GM23338 (cell line): Measurements from ENCODE around the gene OR4F15. TPM values are rescaled to one million over a fixed set of nuclear protein-coding genes. Genes with fewer than 3 reads are reported as not detected.
A peak's percentile ranks its signal among the peaks of the same experiment; 100 is the strongest.
"Not testable (repeated sequence)": the region's sequence is repeated elsewhere in the genome, so short reads cannot be mapped to it uniquely, and the experiment has no call there.

Experiments used
- ATAC-seq: fragments of 200-7000 bp; cut with Tn5 transposase; 3 replicates; pipeline ENCODE4 v1.9.1; 2020
- DNase-seq: peaks from one replicate; pipeline ENCODE4 v3.0.0-alpha.2; 2015; ENCODE audit warnings: low spot score
- H2AFZ ChIP-seq: fragments of 200-600 bp; sonication (generic); 2 replicates; pipeline ENCODE4 v1.8.0; 2016; ENCODE audit warnings: antibody characterized with exemption, mild to moderate bottlenecking, moderate library complexity
- H3F3A ChIP-seq: fragments of 200-600 bp; sonication (generic); replicated peaks from 2 replicates; pipeline ENCODE4 v1.8.0; 2017; ENCODE audit warnings: antibody characterized with exemption, mixed run types, low read depth
- H3K27ac ChIP-seq: fragments of 200-600 bp; sonication (generic); 2 replicates; pipeline ENCODE4 v1.6.1; 2016; ENCODE audit warnings: low read depth
- H3K27me3 ChIP-seq: fragments of 200-600 bp; sonication (generic); 2 replicates; pipeline ENCODE4 v1.8.0; 2016; ENCODE audit warnings: mild to moderate bottlenecking, mixed run types, moderate library complexity; ENCODE audit not compliant: insufficient read depth
- H3K36me3 ChIP-seq: fragments of 200-600 bp; sonication (generic); 2 replicates; pipeline ENCODE4 v1.8.0; 2016; ENCODE audit warnings: mild to moderate bottlenecking; ENCODE audit not compliant: insufficient read depth
- H3K4me1 ChIP-seq: fragments of 200-600 bp; sonication (generic); 2 replicates; pipeline ENCODE4 v1.8.0; 2016; ENCODE audit warnings: mild to moderate bottlenecking, moderate library complexity; ENCODE audit not compliant: insufficient read depth
- H3K4me2 ChIP-seq: fragments of 200-600 bp; sonication (generic); 2 replicates; pipeline ENCODE4 v1.7.1; 2017; ENCODE audit warnings: mixed run types
- H3K4me3 ChIP-seq: fragments of 200-600 bp; sonication (generic); 2 replicates; pipeline ENCODE4 v1.6.1; 2016; ENCODE audit warnings: mixed run types
- H3K79me2 ChIP-seq: fragments of 200-600 bp; sonication (generic); replicated peaks from 2 replicates; pipeline ENCODE4 v1.8.0; 2017; ENCODE audit warnings: mild to moderate bottlenecking; ENCODE audit not compliant: insufficient read depth
- H3K9me2 ChIP-seq: fragments of 200-600 bp; sonication (generic); 2 replicates; pipeline ENCODE4 v1.8.0; 2017; ENCODE audit not compliant: insufficient read depth
- H4K20me1 ChIP-seq: fragments of 200-600 bp; sonication (generic); replicated peaks from 2 replicates; pipeline ENCODE4 v1.8.0; 2017; ENCODE audit warnings: mild to moderate bottlenecking; ENCODE audit not compliant: insufficient read depth
- H3K27ac Mint-ChIP-seq: 2 replicates; pipeline ENCODE4 v1.8.0; 2020; ENCODE audit warnings: inconsistent platforms, mild to moderate bottlenecking, moderate library complexity, mixed read lengths
- H3K27me3 Mint-ChIP-seq: 3 replicates; pipeline ENCODE4 v1.8.0; 2022; ENCODE audit warnings: low read depth, mild to moderate bottlenecking, moderate library complexity, mixed read lengths, inconsistent platforms; ENCODE audit not compliant: insufficient read depth, poor library complexity
- H3K36me3 Mint-ChIP-seq: 3 replicates; pipeline ENCODE4 v1.8.0; 2021; ENCODE audit warnings: low read depth, mild to moderate bottlenecking, inconsistent platforms, moderate library complexity, mixed read lengths
- H3K4me1 Mint-ChIP-seq: 3 replicates; pipeline ENCODE4 v1.8.0; 2020; ENCODE audit warnings: mild to moderate bottlenecking, inconsistent platforms, mixed read lengths
- H3K4me3 Mint-ChIP-seq: 3 replicates; pipeline ENCODE4 v1.8.0; 2021; ENCODE audit warnings: moderate library complexity, mild to moderate bottlenecking, inconsistent platforms, mixed read lengths
- H3K9me3 Mint-ChIP-seq: 3 replicates; pipeline ENCODE4 v1.8.0; 2020; ENCODE audit warnings: moderate library complexity, mild to moderate bottlenecking, inconsistent platforms, mixed read lengths
- EZH2phosphoT487 ChIP-seq: fragments of 200-600 bp; sonication (generic); IDR thresholded peaks from one replicate; pipeline ENCODE4 v1.8.1; 2018; ENCODE audit warnings: antibody characterized with exemption; ENCODE audit not compliant: unreplicated experiment
- STAT1 ChIP-seq: IDR thresholded peaks from one replicate; pipeline ENCODE4 v1.6.1; 2016; ENCODE audit warnings: antibody characterized with exemption; ENCODE audit not compliant: unreplicated experiment
- ZNF331 ChIP-seq: fragments of 250-450 bp; sonication (Bioruptor Pico); IDR thresholded peaks from 2 replicates; pipeline ENCODE4 v1.5.0; 2020; ENCODE audit warnings: low read depth, mild to moderate bottlenecking, moderate library complexity
- polyA plus RNA-seq: library from polyadenylated mRNA; unstranded; fragments of >200 nt; fragmentation: Nextera tagmentation; extraction: Ambion mirVana; gene quantifications from 2 replicates; pipeline ENCODE4 v1.2.1, GENCODE V29; 2016
- total RNA-seq: library from RNA; depleted of rRNA; stranded (reverse); fragments of >200 nt; shearing (Covaris generic); gene quantifications from 2 replicates; pipeline ENCODE4 v1.2.3, GENCODE V29; 2014
- TF ChIP-seq, protein P1 (sequence below), 2 experiments: fragments of 200-600 bp in 1 of 2; sonication (generic) in 1 of 2; conservative IDR thresholded peaks; 2 replicates each; pipeline versions ENCODE4 v1.5.1 to v1.6.1; 2016 to 2017; ENCODE audit warnings: antibody characterized with exemption in 2 of 2, low read depth in 2 of 2, mild to moderate bottlenecking in 2 of 2, moderate library complexity in 1 of 2

OR4F15 gene
- total and polyA plus RNA-seq, 2 experiments from 2014 or later = not detected

DNA sequence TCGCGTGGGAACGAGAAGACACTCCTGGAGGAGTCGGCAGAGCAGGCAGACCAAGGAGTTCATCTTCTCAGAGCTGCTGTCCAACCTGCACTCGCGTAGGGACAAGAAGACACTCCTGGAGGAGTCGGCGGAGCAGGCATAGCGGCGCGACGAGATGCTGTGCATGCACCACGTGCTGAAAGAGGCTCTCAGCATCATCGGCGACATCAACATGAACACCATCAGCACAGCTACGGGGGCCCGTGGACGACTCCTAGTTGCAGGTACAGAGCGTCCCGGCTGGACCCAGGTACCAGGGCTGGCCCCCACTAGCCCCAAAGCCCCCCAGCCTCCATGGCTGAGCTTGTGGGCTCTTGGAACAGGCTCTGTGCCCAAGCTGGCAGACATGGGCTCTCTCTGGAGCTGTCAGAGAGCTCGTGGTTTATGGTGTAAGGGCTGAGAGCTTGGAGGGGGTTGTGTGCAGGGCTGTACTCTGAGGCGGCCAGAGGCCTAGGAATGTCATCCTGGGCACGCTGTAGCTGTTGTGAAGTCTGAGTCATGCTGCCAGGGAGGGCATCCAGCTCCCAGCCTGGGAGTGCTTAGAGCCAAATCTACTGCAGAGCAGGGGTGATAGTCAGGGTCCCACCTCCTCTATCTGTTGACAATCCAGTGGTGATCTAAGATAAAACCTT lies 47.2 kb upstream of the OR4F15 start:
- not testable (repeated sequence) for H3K4me2 ChIP-seq, H3K4me3 ChIP-seq, H3K27ac Mint-ChIP-seq, H2AFZ ChIP-seq, H3K9me2 ChIP-seq, H3K27me3 ChIP-seq, H3K4me1 Mint-ChIP-seq, H3K79me2 ChIP-seq, H4K20me1 ChIP-seq, H3K4me1 ChIP-seq, H3K27me3 Mint-ChIP-seq, H3K27ac ChIP-seq, H3K4me3 Mint-ChIP-seq, H3K36me3 ChIP-seq, H3K36me3 Mint-ChIP-seq, H3K9me3 Mint-ChIP-seq, DNase-seq, H3F3A ChIP-seq, ATAC-seq

DNA sequence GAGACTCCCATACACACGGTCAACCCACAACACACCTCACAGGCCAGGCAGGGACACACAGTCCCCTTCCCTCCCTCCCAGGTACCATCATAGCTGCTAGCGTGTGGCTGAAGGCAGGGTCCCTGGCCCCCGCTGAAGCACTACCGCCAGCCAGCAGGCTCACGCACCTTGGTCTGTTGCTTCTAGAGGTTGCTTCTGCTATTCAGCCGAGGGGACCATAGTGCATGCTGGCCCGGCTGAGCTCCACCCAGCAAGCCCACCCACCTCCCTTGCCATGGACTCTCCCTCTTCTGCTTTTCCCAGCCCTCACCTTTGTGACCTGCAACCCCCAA lies 46.7 kb upstream of the OR4F15 start:
- not testable (repeated sequence) for H3K9me3 Mint-ChIP-seq, H3K4me3 Mint-ChIP-seq, H3K9me2 ChIP-seq, H4K20me1 ChIP-seq, H2AFZ ChIP-seq, H3K36me3 ChIP-seq, H3K4me3 ChIP-seq, H3K36me3 Mint-ChIP-seq, H3K27me3 ChIP-seq, H3F3A ChIP-seq, H3K4me1 Mint-ChIP-seq, H3K27me3 Mint-ChIP-seq, DNase-seq, ATAC-seq, H3K79me2 ChIP-seq, H3K4me1 ChIP-seq, H3K27ac ChIP-seq, H3K4me2 ChIP-seq, H3K27ac Mint-ChIP-seq

DNA sequence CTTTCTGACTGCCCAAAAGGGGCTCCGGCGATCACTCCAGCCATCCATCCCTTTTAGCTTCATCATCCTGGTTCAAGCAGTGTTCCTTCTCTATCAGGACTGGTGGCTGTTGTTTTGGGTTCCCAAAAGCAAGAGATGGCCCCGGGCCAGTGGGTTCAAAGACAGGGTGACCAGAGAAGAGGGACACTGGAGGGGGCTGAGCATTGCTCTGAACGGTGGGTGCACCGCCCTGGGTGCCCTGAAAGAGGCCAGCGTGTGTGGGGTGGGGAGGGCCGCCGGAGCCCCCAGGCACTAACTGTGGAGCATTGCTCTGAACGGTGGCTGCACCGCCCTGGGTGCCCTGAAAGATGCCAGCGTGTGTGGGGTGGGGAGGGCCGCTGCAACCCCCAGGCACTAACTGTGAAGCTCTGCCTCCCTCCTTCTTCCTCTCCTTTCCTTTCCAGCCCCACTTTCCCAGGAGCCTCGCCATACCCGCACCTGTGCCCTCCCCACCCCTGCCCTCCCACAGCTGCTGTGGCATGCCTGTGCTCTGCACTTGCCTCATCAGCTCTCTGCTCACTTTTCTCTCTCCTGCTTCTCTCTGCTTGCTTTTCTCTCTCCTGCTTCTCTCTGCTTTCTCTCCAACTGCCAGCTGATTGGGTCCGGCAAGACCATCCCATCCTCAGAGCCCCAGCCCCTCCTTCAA lies 46.1 kb upstream of the OR4F15 start:
- no peaks in the 10 kb centered on the region for H3F3A ChIP-seq
- Mint-ChIP-seq H3K27ac (no peak overlapping the region), H3K27me3 (no peaks in the 10 kb centered on the region), H3K4me1 (peaks cover 3% of the 10 kb centered on the region; the same call in 1 of the 3 replicates), H3K36me3 (no peaks in the 10 kb centered on the region; the same call in 2 of the 3 replicates), H3K9me3 (peaks cover 3% of the 10 kb centered on the region; the same call in 2 of the 3 replicates), H3K4me3 (no peak overlapping the region; the same call in 2 of the 3 replicates)
- H2AFZ ChIP-seq = no peak overlapping the region
- H3K4me2 ChIP-seq = no peak overlapping the region
- no peaks in the 10 kb centered on the region for H3K4me1 ChIP-seq
- TF ChIP-seq STAT1 (no peak), EZH2phosphoT487 (no peak), ZNF331 (CRISPR knock-in tag) (peak; percentile 90)
- no peaks in the 10 kb centered on the region for H4K20me1 ChIP-seq
- DNase-seq (no peak), ATAC-seq (no peak)
- no peak overlapping the region for H3K4me3 ChIP-seq
- H3K79me2 ChIP-seq = no peaks in the 10 kb centered on the region
- H3K27me3 ChIP-seq = no peaks in the 10 kb centered on the region
- no peak overlapping the region for H3K27ac ChIP-seq
- no peaks in the 10 kb centered on the region for H3K9me2 ChIP-seq
- no peaks in the 10 kb centered on the region for H3K36me3 ChIP-seq

DNA sequence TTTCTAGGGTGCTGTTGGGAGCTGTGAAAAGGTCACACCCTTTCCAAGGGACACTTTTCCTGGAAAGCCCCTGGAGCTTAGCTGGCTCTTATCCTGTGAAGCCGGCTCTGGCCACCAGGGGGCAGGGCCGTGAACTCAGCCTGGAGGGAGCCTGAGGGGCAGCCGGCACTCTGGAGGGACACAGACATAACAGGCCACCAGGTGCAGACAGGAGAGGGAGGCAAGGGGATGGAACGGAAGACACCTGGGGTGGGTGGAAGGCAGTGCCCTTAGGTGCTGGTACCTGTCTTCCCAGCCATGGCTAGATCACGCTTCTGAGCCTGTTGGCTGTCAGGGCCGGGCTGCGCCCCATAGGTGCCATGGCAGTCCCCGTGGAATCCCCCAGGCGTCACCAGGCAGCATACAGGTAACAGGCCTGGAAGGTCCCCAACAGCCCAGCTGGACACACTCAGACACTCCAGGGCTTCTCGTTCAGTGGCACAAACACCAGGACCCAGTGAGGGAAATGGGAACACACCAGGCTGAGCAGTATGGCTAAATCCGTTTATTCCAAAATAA lies 44.8 kb upstream of the OR4F15 start:
- H3K36me3 ChIP-seq, H3K79me2 ChIP-seq, H3K4me1 Mint-ChIP-seq, H3K9me2 ChIP-seq, H4K20me1 ChIP-seq, H3K36me3 Mint-ChIP-seq, H3F3A ChIP-seq, H2AFZ ChIP-seq, H3K4me3 Mint-ChIP-seq, H3K4me1 ChIP-seq, H3K9me3 Mint-ChIP-seq, H3K27ac ChIP-seq, H3K27me3 Mint-ChIP-seq, DNase-seq, H3K4me3 ChIP-seq, H3K27ac Mint-ChIP-seq, H3K4me2 ChIP-seq, H3K27me3 ChIP-seq: not testable (repeated sequence)
- peak; percentile 58 for ATAC-seq
- TF ChIP-seq, protein P1, sequence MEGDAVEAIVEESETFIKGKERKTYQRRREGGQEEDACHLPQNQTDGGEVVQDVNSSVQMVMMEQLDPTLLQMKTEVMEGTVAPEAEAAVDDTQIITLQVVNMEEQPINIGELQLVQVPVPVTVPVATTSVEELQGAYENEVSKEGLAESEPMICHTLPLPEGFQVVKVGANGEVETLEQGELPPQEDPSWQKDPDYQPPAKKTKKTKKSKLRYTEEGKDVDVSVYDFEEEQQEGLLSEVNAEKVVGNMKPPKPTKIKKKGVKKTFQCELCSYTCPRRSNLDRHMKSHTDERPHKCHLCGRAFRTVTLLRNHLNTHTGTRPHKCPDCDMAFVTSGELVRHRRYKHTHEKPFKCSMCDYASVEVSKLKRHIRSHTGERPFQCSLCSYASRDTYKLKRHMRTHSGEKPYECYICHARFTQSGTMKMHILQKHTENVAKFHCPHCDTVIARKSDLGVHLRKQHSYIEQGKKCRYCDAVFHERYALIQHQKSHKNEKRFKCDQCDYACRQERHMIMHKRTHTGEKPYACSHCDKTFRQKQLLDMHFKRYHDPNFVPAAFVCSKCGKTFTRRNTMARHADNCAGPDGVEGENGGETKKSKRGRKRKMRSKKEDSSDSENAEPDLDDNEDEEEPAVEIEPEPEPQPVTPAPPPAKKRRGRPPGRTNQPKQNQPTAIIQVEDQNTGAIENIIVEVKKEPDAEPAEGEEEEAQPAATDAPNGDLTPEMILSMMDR (conservative IDR thresholded peaks at IDR 0.05; ENCODE audit: low read depth in 2 of 2) = 0 out of 4 replicates have a peak, but pooled peaks of 1 of the 2 experiments have one; percentile 16
